Breast epithelium (tissue), 4 donors: ENCODE results near the gene MYL10. TPM values are rescaled to one million over a fixed set of nuclear protein-coding genes. Genes with fewer than 3 reads are reported as not detected.
"Not testable (repeated sequence)": the region's sequence is repeated elsewhere in the genome, so short reads cannot be mapped to it uniquely, and the experiment has no call there.

Experiments used
- DNase-seq, 2 donors: peaks; one replicate each; pipeline ENCODE4 v3.0.0-alpha.2; 2019; ENCODE audit warnings: low spot score in 2 of 2
- H3K27ac ChIP-seq, 2 donors: fragments of 200-600 bp; sonication (generic) in 1 of 2; one replicate each; pipeline ENCODE4 v1.5.1; 2016 to 2019; ENCODE audit warnings: mild to moderate bottlenecking in 1 of 2
- H3K27me3 ChIP-seq, 2 donors: fragments of 200-600 bp; sonication (generic) in 1 of 2; one replicate each; pipeline versions ENCODE4 v1.5.1 to v1.6.0; 2017 to 2019; ENCODE audit warnings: control low read depth in 1 of 2, mild to moderate bottlenecking in 1 of 2
- H3K36me3 ChIP-seq: fragments of 200-600 bp; one replicate; pipeline ENCODE4 v1.5.1; 2019
- H3K4me1 ChIP-seq, 2 donors: fragments of 200-600 bp; sonication (generic); one replicate each; pipeline ENCODE4 v1.5.1; 2016 to 2019; ENCODE audit warnings: control low read depth in 1 of 2
- H3K4me3 ChIP-seq, 3 donors: fragments of 200-600 bp; sonication (generic); 1 replicate in 2 of 3; 2 replicates in 1 of 3; pipeline ENCODE4 v1.5.1; 2016 to 2019; ENCODE audit warnings: mild to moderate bottlenecking in 3 of 3, moderate library complexity in 2 of 3
- H3K9me3 ChIP-seq, 2 donors: fragments of 200-600 bp; sonication (generic) in 1 of 2; one replicate each; pipeline ENCODE4 v1.5.1; 2016 to 2019; ENCODE audit warnings: control low read depth in 1 of 2
- POLR2A ChIP-seq: fragments of 450-650 bp; IDR thresholded peaks from one replicate; pipeline ENCODE4 v1.6.1; 2016; ENCODE audit warnings: antibody characterized with exemption, mild to moderate bottlenecking, moderate library complexity
- POLR2AphosphoS5 ChIP-seq, 3 donors: sonication (generic); formaldehyde crosslinking; IDR thresholded peaks; one replicate each; pipeline ENCODE4 v1.6.1; 2017; ENCODE audit warnings: antibody characterized with exemption in 3 of 3
- intact Hi-C: fragments of 100-400 bp; cut with DNase I; formaldehyde crosslinking; loops from one replicate; pipeline ENCODE4 v1.15.1; 2023; ENCODE audit warnings: low total_unique reads
- total RNA-seq, 3 donors: library from RNA; depleted of rRNA; stranded (reverse); fragments of >200 nt; gene quantifications; one replicate each; pipeline ENCODE4 v1.1.0, GENCODE V29; 2016
- TF ChIP-seq, protein P1 (sequence below), 3 donors: fragments of 450-650 bp; IDR thresholded peaks; one replicate each; pipeline ENCODE4 v1.5.1; 2016 to 2017; ENCODE audit warnings: antibody characterized with exemption in 3 of 3, mild to moderate bottlenecking in 3 of 3, moderate library complexity in 3 of 3

MYL10 gene
- total RNA-seq, 3 donors from 2014 or later: not detected

- intact Hi-C loops: no loop called here
- Histone ChIP-seq H3K36me3 (no peaks in the 10 kb centered on the region), H3K4me1 (no peaks in the 10 kb centered on the region), H3K27ac (no peak overlapping the region), H3K4me3 (no peak overlapping the region), H3K27me3 (peaks cover 0 to 13% of the 10 kb centered on the region in 2 donors), H3K9me3 (no peaks in the 10 kb centered on the region)
- DNase-seq: peak; percentile 73 to 79
- TF ChIP-seq POLR2AphosphoS5 (IDR thresholded peaks at IDR 0.05) (no peak), POLR2A (no peak)
- TF ChIP-seq, protein P1, sequence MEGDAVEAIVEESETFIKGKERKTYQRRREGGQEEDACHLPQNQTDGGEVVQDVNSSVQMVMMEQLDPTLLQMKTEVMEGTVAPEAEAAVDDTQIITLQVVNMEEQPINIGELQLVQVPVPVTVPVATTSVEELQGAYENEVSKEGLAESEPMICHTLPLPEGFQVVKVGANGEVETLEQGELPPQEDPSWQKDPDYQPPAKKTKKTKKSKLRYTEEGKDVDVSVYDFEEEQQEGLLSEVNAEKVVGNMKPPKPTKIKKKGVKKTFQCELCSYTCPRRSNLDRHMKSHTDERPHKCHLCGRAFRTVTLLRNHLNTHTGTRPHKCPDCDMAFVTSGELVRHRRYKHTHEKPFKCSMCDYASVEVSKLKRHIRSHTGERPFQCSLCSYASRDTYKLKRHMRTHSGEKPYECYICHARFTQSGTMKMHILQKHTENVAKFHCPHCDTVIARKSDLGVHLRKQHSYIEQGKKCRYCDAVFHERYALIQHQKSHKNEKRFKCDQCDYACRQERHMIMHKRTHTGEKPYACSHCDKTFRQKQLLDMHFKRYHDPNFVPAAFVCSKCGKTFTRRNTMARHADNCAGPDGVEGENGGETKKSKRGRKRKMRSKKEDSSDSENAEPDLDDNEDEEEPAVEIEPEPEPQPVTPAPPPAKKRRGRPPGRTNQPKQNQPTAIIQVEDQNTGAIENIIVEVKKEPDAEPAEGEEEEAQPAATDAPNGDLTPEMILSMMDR (IDR thresholded peaks at IDR 0.05): no peak
Measured at GRCh38 chr7:101608772-101609713, 20.1 kb downstream of the MYL10 start.

GRCh38 chr7:101606498-101606923 lies 22.6 kb downstream of the MYL10 start:
- Histone ChIP-seq H3K4me3 (no peak overlapping the region), H3K36me3 (no peaks in the 10 kb centered on the region), H3K9me3 (no peaks in the 10 kb centered on the region), H3K4me1 (no peaks in the 10 kb centered on the region), H3K27me3 (peaks cover 0 to 15% of the 10 kb centered on the region in 2 donors), H3K27ac (no peak overlapping the region)
- no peak for DNase-seq
- TF ChIP-seq, protein P1 (IDR thresholded peaks at IDR 0.05): no peak
- TF ChIP-seq POLR2AphosphoS5 (IDR thresholded peaks at IDR 0.05) (no peak), POLR2A (no peak)
- intact Hi-C loops: no loop called here

- no peak overlapping the region for H3K4me3 ChIP-seq
- intact Hi-C loops: no loop called here
- DNase-seq: no peak
- H3K4me1 ChIP-seq: no peaks in the 10 kb centered on the region
- no peak for TF ChIP-seq POLR2AphosphoS5 (IDR thresholded peaks at IDR 0.05)
- TF ChIP-seq POLR2A: no peak
- TF ChIP-seq, protein P1 (IDR thresholded peaks at IDR 0.05): no peak
- H3K9me3 ChIP-seq: no peaks in the 10 kb centered on the region
- no peaks in the 10 kb centered on the region for H3K36me3 ChIP-seq
- peaks cover 0 to 15% of the 10 kb centered on the region in 2 donors for H3K27me3 ChIP-seq
- H3K27ac ChIP-seq: no peak overlapping the region
Measured at GRCh38 chr7:101605611-101606497, 23.2 kb downstream of the MYL10 start.

- H3K4me3 ChIP-seq, H3K9me3 ChIP-seq, H3K4me1 ChIP-seq, H3K27ac ChIP-seq, H3K36me3 ChIP-seq, intact Hi-C loops, DNase-seq: not testable (repeated sequence)
- peaks cover 0 to 15% of the 10 kb centered on the region in 2 donors for H3K27me3 ChIP-seq
Measured at GRCh38 chr7:101604934-101605332, 24.2 kb downstream of the MYL10 start.

DNA sequence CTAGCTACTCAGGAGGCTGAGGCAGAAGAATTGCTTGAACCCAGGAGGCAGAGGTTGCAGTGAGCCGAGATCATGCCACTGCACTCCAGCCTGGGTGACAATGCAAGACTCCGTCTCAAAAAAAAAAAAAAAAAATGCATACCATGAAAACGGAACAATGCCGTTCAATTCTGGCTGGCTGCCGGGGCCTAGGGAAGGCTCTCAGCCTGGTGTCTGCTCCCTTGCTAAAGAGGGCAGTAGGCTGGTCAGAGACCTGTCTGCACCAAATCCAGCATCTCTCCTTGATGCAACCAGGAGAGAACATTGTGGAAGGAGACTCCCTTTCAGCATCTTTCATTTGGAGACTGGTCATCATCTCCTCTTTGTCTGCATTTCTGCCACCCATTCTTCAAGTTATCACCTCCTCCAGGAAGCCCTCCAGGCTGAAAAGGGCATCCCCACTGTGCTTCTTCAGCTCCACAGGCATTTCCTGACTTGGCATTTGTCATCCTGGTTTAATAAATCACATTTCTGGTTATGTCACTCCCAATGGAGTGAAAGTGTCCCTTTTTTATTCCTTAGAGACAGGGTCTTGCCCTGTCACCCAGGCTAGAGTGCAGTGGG lies 24.7 kb downstream of the MYL10 start:
- Histone ChIP-seq H3K4me3 (no peak overlapping the region), H3K27ac (no peak overlapping the region), H3K36me3 (no peaks in the 10 kb centered on the region), H3K9me3 (no peaks in the 10 kb centered on the region), H3K27me3 (peaks cover 0 to 15% of the 10 kb centered on the region in 2 donors), H3K4me1 (no peaks in the 10 kb centered on the region)
- intact Hi-C loops: no loop called here
- TF ChIP-seq, protein P1 (IDR thresholded peaks at IDR 0.05): no peak
- DNase-seq: no peak
